Body of pancreas (tissue), 4 donors: ENCODE data around the gene EXD3.

Source experiments
- CTCF ChIP-seq, 7 experiments: fragments of 450-650 bp in 4 of 7; fragments of 200-600 bp in 3 of 7; sonication (generic) in 3 of 7; IDR thresholded peaks; one replicate each; pipeline ENCODE4 v1.5.1; 2016 to 2019; ENCODE audit warnings: antibody characterized with exemption in 7 of 7
- POLR2A ChIP-seq, 3 donors: fragments of 450-650 bp; IDR thresholded peaks; one replicate each; pipeline ENCODE4 v1.6.1; 2016; ENCODE audit warnings: antibody characterized with exemption in 3 of 3, mild to moderate bottlenecking in 2 of 3

GRCh38 chr9:137317021-137317717 lies 105.8 kb downstream of the EXD3 start:
- TF ChIP-seq CTCF (IDR thresholded peaks at IDR 0.05), result no peak
- no peak for TF ChIP-seq POLR2A (IDR thresholded peaks at IDR 0.05)
